ENCODE measurements around the gene TNRC6A. TPM values are rescaled to one million over a fixed set of nuclear protein-coding genes. Genes with fewer than 3 reads are reported as not detected.

Gene TNRC6A
- total RNA-seq, 4 donors from 2014 or later: 45.8 to 70.7 (median 57.4) TPM

- WGBS, 2 donors: 55 to 60% methylated on average over 5 of the region's 5 CpGs
- H3K36me3 ChIP-seq: peaks cover 4 to 25% of the 10 kb centered on the region in 2 donors
Observed at GRCh38 chr16:24829153-24829552, 99.7 kb downstream of the TNRC6A start.

DNA sequence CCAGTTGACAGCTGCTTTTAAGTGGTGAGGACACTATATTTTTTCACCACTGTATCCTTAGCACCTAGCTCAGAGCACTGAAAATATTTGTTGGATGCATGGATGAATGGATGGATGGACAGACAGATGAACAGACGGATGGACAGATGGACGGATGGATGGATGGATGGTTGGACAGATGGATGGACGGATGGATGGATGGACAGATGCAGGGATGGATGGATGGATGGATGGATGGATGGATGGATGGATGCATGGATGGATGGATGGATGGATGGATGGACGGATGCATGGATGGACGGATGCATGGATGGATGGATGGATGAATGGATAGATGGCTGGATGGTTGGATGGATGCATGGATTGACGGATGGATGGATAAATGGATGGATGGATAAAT lies 103.9 kb downstream of the TNRC6A start:
- WGBS, 2 donors: 89 to 91% methylated on average over 6 of the region's 6 CpGs
- no peaks in the 10 kb centered on the region for H3K27me3 ChIP-seq
- intact Hi-C loops (cut with DNase I): no loop called here

More at GRCh38 chr16:24829153-24829552, 99.7 kb downstream of the TNRC6A start:
- Histone ChIP-seq H3K27ac (no peak overlapping the region), H3K4me1 (no peaks in the 10 kb centered on the region), H3K27me3 (no peaks in the 10 kb centered on the region), H3K4me3 (replicated peaks in 1 of 3) (no peak overlapping the region), H3K9me3 (no peaks in the 10 kb centered on the region)
- DNase-seq: no peak
- TF ChIP-seq, protein P1, sequence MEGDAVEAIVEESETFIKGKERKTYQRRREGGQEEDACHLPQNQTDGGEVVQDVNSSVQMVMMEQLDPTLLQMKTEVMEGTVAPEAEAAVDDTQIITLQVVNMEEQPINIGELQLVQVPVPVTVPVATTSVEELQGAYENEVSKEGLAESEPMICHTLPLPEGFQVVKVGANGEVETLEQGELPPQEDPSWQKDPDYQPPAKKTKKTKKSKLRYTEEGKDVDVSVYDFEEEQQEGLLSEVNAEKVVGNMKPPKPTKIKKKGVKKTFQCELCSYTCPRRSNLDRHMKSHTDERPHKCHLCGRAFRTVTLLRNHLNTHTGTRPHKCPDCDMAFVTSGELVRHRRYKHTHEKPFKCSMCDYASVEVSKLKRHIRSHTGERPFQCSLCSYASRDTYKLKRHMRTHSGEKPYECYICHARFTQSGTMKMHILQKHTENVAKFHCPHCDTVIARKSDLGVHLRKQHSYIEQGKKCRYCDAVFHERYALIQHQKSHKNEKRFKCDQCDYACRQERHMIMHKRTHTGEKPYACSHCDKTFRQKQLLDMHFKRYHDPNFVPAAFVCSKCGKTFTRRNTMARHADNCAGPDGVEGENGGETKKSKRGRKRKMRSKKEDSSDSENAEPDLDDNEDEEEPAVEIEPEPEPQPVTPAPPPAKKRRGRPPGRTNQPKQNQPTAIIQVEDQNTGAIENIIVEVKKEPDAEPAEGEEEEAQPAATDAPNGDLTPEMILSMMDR (IDR thresholded peaks at IDR 0.05): no peak
- no peak for TF ChIP-seq POLR2A (IDR thresholded peaks at IDR 0.05)
- intact Hi-C loops (cut with DNase I): no loop called here

DNA sequence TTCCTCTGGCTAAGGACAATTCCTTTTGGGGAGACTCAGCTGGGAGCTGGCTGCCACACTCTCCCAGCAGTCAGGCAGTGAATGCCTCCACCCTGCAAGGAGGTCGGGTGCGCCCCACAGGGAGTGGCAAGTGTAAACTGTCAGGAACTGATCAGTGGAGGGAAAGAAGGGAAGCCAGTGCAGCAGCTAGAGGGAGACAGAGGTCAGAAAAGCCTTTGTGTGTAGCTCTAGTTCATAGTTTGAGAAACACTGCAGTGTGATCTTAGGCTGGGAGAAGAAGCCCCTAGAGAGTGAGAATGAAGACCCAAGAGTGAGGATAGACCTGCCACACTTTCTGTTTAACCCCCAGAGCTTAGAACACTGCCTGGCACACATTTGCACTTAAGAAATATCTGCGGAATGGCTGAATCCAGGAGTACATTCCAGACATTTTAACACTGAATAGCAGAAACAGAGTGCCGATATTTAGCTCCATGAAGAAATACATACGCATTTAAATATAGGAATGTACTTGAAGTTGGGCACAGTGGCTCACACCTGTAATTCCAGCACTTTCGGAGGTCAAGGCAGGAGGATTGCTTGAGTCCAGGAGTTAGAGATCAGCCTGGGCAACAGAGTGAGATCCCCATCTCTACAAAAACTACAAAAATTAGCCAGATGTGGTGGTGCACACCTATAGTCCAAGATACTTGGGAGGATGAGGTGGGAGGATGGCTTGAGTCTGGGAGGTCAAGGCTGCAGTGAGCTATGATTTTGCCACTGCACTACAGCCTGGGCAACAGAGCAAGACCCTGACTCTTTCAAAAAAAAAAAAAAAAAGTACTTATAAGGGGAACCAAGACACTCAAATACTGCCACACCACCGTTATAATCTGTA lies 105.2 kb downstream of the TNRC6A start:
- Histone ChIP-seq H3K9me3 (no peaks in the 10 kb centered on the region), H3K27ac (no peak overlapping the region), H3K36me3 (no peaks in the 10 kb centered on the region), H3K4me1 (peaks cover 7 to 13% of the 10 kb centered on the region in 2 donors), H3K27me3 (no peaks in the 10 kb centered on the region), H3K4me3 (replicated peaks in 1 of 3) (no peak overlapping the region)
- DNase-seq: peak in 1 of 2 donors; percentile 7
- WGBS, 2 donors: 68 to 69% methylated on average over 7 of the region's 7 CpGs
- intact Hi-C loops (cut with DNase I): no loop called here
- TF ChIP-seq POLR2A (IDR thresholded peaks at IDR 0.05): no peak
- TF ChIP-seq, protein P1 (IDR thresholded peaks at IDR 0.05): peak in 2 of 6 experiments; percentile 22 to 44

More for the DNA sequence above, 103.9 kb downstream of the TNRC6A start:
- peaks cover 0 to under 1% of the 10 kb centered on the region in 2 donors for H3K36me3 ChIP-seq
- H3K27ac ChIP-seq: no peak overlapping the region
- no peak overlapping the region for H3K4me3 ChIP-seq (replicated peaks in 1 of 3)
- no peak for DNase-seq
- H3K9me3 ChIP-seq: no peaks in the 10 kb centered on the region
- no peaks in the 10 kb centered on the region for H3K4me1 ChIP-seq
- TF ChIP-seq, protein P1 (IDR thresholded peaks at IDR 0.05): no peak
- no peak for TF ChIP-seq POLR2A (IDR thresholded peaks at IDR 0.05)

DNA sequence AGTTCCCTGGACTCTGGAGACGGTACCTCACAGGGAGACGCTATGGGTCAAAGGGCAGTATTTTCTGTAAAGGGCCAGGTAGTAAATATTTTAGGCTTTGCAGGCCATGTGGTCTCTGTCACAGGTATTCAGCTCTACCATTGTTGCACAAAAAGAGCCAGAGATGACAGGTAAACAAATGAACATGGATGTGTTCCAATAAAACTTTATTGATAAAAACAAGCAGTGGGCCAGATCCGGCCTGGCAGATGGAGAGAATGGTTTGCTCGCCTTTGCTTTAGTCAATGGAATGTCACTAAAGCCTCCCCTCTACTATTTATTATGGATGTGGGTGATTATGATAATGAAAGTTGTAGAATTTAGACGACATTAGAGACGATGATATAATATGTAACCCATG lies 107.4 kb downstream of the TNRC6A start:
- TF ChIP-seq, protein P1 (IDR thresholded peaks at IDR 0.05): no peak
- TF ChIP-seq POLR2A (IDR thresholded peaks at IDR 0.05): no peak
- DNase-seq: no peak
- H3K27me3 ChIP-seq: no peaks in the 10 kb centered on the region
- no peaks in the 10 kb centered on the region for H3K36me3 ChIP-seq
- intact Hi-C loops (cut with DNase I): no loop called here
- H3K4me1 ChIP-seq: peaks cover 9 to 14% of the 10 kb centered on the region in 2 donors
- H3K9me3 ChIP-seq: no peaks in the 10 kb centered on the region
- WGBS, 2 donors: 65 to 89% methylated on average over 6 of the region's 6 CpGs
- H3K4me3 ChIP-seq (replicated peaks in 1 of 3): no peak overlapping the region
- no peak overlapping the region for H3K27ac ChIP-seq

- 85 to 86% methylated on average over 9 of the region's 9 CpGs for WGBS, 2 donors
Observed at GRCh38 chr16:24837969-24838368, 108.5 kb downstream of the TNRC6A start.

More at GRCh38 chr16:24837969-24838368, 108.5 kb downstream of the TNRC6A start:
- no peaks in the 10 kb centered on the region for H3K27me3 ChIP-seq
- no peak for DNase-seq
- H3K36me3 ChIP-seq: no peaks in the 10 kb centered on the region
- intact Hi-C loops (cut with DNase I): no loop called here
- H3K9me3 ChIP-seq: no peaks in the 10 kb centered on the region
- H3K27ac ChIP-seq: no peak overlapping the region
- TF ChIP-seq POLR2A (IDR thresholded peaks at IDR 0.05): no peak
- TF ChIP-seq, protein P1 (IDR thresholded peaks at IDR 0.05): no peak
- H3K4me3 ChIP-seq (replicated peaks in 1 of 3): no peak overlapping the region
- peaks cover 9 to 14% of the 10 kb centered on the region in 2 donors for H3K4me1 ChIP-seq
